H9 (cell line): ENCODE measurements around the gene LGALS14. TPM values are rescaled to one million over a fixed set of nuclear protein-coding genes. Genes with fewer than 3 reads are reported as not detected.

ENCODE experiments used
- DNase-seq: peaks from one replicate; pipeline ENCODE4 v3.0.0-alpha.2; 2017
- H2AFZ ChIP-seq: one replicate; pipeline ENCODE4 v1.6.1; 2013; ENCODE audit warnings: mild to moderate bottlenecking, low read length, control low read depth, moderate library complexity
- H2AK5ac ChIP-seq: 2 replicates; pipeline ENCODE4 v1.6.1; 2013; ENCODE audit warnings: low read length, control low read depth, mixed read lengths; ENCODE audit not compliant: insufficient read length
- H2BK120ac ChIP-seq: one replicate; pipeline ENCODE4 v1.6.1; 2013; ENCODE audit warnings: low read depth, mild to moderate bottlenecking, low read length, control low read depth, inconsistent platforms; ENCODE audit not compliant: poor library complexity, severe bottlenecking
- H2BK12ac ChIP-seq: 2 replicates; pipeline ENCODE4 v1.6.1; 2013; ENCODE audit warnings: low read length, control low read depth, mixed read lengths, low read depth; ENCODE audit not compliant: insufficient read length
- H2BK15ac ChIP-seq: 2 replicates; pipeline ENCODE4 v1.6.1; 2013; ENCODE audit warnings: low read depth, low read length, control low read depth
- H2BK20ac ChIP-seq: one replicate; pipeline ENCODE4 v1.6.1; 2013; ENCODE audit warnings: low read depth, mild to moderate bottlenecking, low read length, control low read depth, inconsistent platforms; ENCODE audit not compliant: poor library complexity, severe bottlenecking
- H2BK5ac ChIP-seq: 2 replicates; pipeline ENCODE4 v1.6.1; 2013; ENCODE audit warnings: low read length, control low read depth, mixed read lengths; ENCODE audit not compliant: insufficient read length
- H3K14ac ChIP-seq: 2 replicates; pipeline ENCODE4 v1.6.1; 2013; ENCODE audit warnings: low read length, control low read depth; ENCODE audit not compliant: insufficient read depth
- H3K18ac ChIP-seq: 2 replicates; pipeline ENCODE4 v1.6.1; 2013; ENCODE audit warnings: low read depth, mild to moderate bottlenecking, mixed read lengths, low read length, control low read depth; ENCODE audit not compliant: insufficient read length
- H3K23ac ChIP-seq: 2 replicates; pipeline ENCODE4 v1.6.1; 2013; ENCODE audit warnings: low read length, control low read depth, mixed read lengths, low read depth; ENCODE audit not compliant: insufficient read length
- H3K23me2 ChIP-seq: 2 replicates; pipeline ENCODE4 v1.6.1; 2013; ENCODE audit warnings: low read depth, mild to moderate bottlenecking, mixed read lengths, low read length, control low read depth; ENCODE audit not compliant: insufficient read length, poor library complexity, severe bottlenecking
- H3K27ac ChIP-seq: 2 replicates; pipeline ENCODE4 v1.5.1; 2013; ENCODE audit warnings: low read length, control low read depth, mixed read lengths, low read depth; ENCODE audit not compliant: insufficient read length
- H3K27me3 ChIP-seq: 2 replicates; pipeline ENCODE4 v1.6.1; 2013; ENCODE audit warnings: low read length, control low read depth, inconsistent platforms; ENCODE audit not compliant: insufficient read depth
- H3K4ac ChIP-seq: 2 replicates; pipeline ENCODE4 v1.6.1; 2013; ENCODE audit warnings: low read depth, mild to moderate bottlenecking, control low read depth, inconsistent platforms, low read length, moderate library complexity
- H3K4me1 ChIP-seq: 2 replicates; pipeline ENCODE4 v1.6.1; 2013; ENCODE audit warnings: low read length, control low read depth, inconsistent platforms; ENCODE audit not compliant: insufficient read depth
- H3K4me2 ChIP-seq: 2 replicates; pipeline ENCODE4 v1.6.1; 2013; ENCODE audit warnings: low read length, control low read depth, mixed read lengths; ENCODE audit not compliant: insufficient read length, insufficient read depth
- H3K56ac ChIP-seq: 2 replicates; pipeline ENCODE4 v1.6.1; 2013; ENCODE audit warnings: low read depth, mild to moderate bottlenecking, mixed read lengths, low read length, control low read depth; ENCODE audit not compliant: insufficient read length
- H3K79me1 ChIP-seq: 2 replicates; pipeline ENCODE4 v1.6.1; 2013; ENCODE audit warnings: low read depth, mild to moderate bottlenecking, moderate library complexity, low read length, control low read depth, inconsistent platforms; ENCODE audit not compliant: insufficient read depth, poor library complexity, severe bottlenecking
- H3K79me2 ChIP-seq: 2 replicates; pipeline ENCODE4 v1.6.1; 2013; ENCODE audit warnings: low read length, control low read depth, inconsistent platforms; ENCODE audit not compliant: insufficient read depth
- H3K9ac ChIP-seq: 2 replicates; pipeline ENCODE4 v1.6.1; 2013; ENCODE audit warnings: low read length, control low read depth, mixed read lengths; ENCODE audit not compliant: insufficient read length; ENCODE audit errors: extremely low read depth
- H3K9me3 ChIP-seq: one replicate; pipeline ENCODE4 v1.6.1; 2013; ENCODE audit warnings: low read depth, low read length, inconsistent platforms; ENCODE audit not compliant: control insufficient read depth
- H3T11ph ChIP-seq: one replicate; pipeline ENCODE4 v1.6.1; 2013; ENCODE audit warnings: mild to moderate bottlenecking, low read length, control low read depth, inconsistent platforms
- H4K20me1 ChIP-seq: one replicate; pipeline ENCODE4 v1.6.1; 2013; ENCODE audit not compliant: control insufficient read depth, insufficient read length, insufficient read depth
- H4K5ac ChIP-seq: 2 replicates; pipeline ENCODE4 v1.6.1; 2013; ENCODE audit warnings: low read depth, mild to moderate bottlenecking, mixed read lengths, low read length, control low read depth; ENCODE audit not compliant: insufficient read length
- H4K8ac ChIP-seq: replicated peaks from 2 replicates; pipeline ENCODE4 v1.6.1; 2013; ENCODE audit warnings: low read length, control low read depth, mixed read lengths, low read depth; ENCODE audit not compliant: insufficient read length
- H4K91ac ChIP-seq: 2 replicates; pipeline ENCODE4 v1.6.1; 2013; ENCODE audit warnings: low read depth, mild to moderate bottlenecking, moderate library complexity, mixed read lengths, low read length, control low read depth; ENCODE audit not compliant: insufficient read length
- H3K27ac Mint-ChIP-seq, 3 experiments: 2 replicates in 2 of 3; 3 replicates in 1 of 3; pipeline ENCODE4 v1.8.0; 2020 to 2021; ENCODE audit warnings: mixed read lengths in 3 of 3, mild to moderate bottlenecking in 1 of 3, moderate library complexity in 1 of 3
- H3K27me3 Mint-ChIP-seq: 2 replicates; pipeline ENCODE4 v1.8.0; 2021; ENCODE audit warnings: low read depth, mild to moderate bottlenecking, moderate library complexity, mixed read lengths
- H3K36me3 Mint-ChIP-seq, 3 experiments: 2 replicates in 2 of 3; 3 replicates in 1 of 3; pipeline ENCODE4 v1.8.0; 2020 to 2021; ENCODE audit warnings: low read depth in 3 of 3, mixed read lengths in 3 of 3; ENCODE audit not compliant: insufficient read depth in 1 of 3
- H3K4me1 Mint-ChIP-seq, 2 experiments: 2 replicates each; pipeline ENCODE4 v1.8.0; 2020; ENCODE audit warnings: mixed read lengths in 2 of 2
- H3K4me3 Mint-ChIP-seq, 2 experiments: 2 replicates in 1 of 2; 3 replicates in 1 of 2; pipeline ENCODE4 v1.8.0; 2020 to 2021; ENCODE audit warnings: mild to moderate bottlenecking in 2 of 2, mixed read lengths in 2 of 2, moderate library complexity in 1 of 2
- H3K9me3 Mint-ChIP-seq, 2 experiments: 2 replicates in 1 of 2; 3 replicates in 1 of 2; pipeline ENCODE4 v1.8.0; 2020; ENCODE audit warnings: mild to moderate bottlenecking in 2 of 2, mixed read lengths in 2 of 2, moderate library complexity in 1 of 2
- CTCF ChIP-seq: fragments of 200-600 bp; sonication (generic); conservative IDR thresholded peaks from 3 replicates; pipeline ENCODE4 v1.8.0; 2021; ENCODE audit warnings: antibody characterized with exemption, mild to moderate bottlenecking
- WGBS: extraction: QIAGEN DNeasy Blood & Tissue Kit; methylation state at CpG from one replicate; pipeline ENCODE4 v1.1.7; 2013; ENCODE audit warnings: missing lambda C conversion rate, low lambda C conversion rate, mixed read lengths; ENCODE audit not compliant: insufficient read length; ENCODE audit errors: extremely low coverage; 5-methylcytosine and 5-hydroxymethylcytosine counted together
- total RNA-seq: library from RNA; stranded (reverse); gene quantifications from 2 replicates; pipeline ENCODE4 v1.2.1, GENCODE V29; 2021

LGALS14 gene
- total RNA-seq, 1 experiment from 2014 or later: not detected

GRCh38 chr19:39692166-39692565 lies 12.1 kb upstream of the LGALS14 start:
- Histone ChIP-seq H4K91ac (peak overlapping the region; percentile 58), H3K9me3 (no peaks in the 10 kb centered on the region), H2AFZ (no peak overlapping the region), H2BK5ac (peak overlapping the region; percentile 49), H3K9ac (no peak overlapping the region), H4K20me1 (no peaks in the 10 kb centered on the region), H3K56ac (no peak overlapping the region), H2BK12ac (no peak overlapping the region), H3K27ac (peak overlapping the region; percentile 6), H3K4ac (no peak overlapping the region), H2BK15ac (no peak overlapping the region), H2BK120ac (no peak overlapping the region), H3K14ac (0 out of 2 replicates have a peak overlapping the region, but pooled peaks have one; percentile 9), H2BK20ac (no peak overlapping the region), H3T11ph (no peak overlapping the region), H3K4me2 (no peak overlapping the region), H3K4me1 (peaks cover 13% of the 10 kb centered on the region; the same call in 1 of the 2 replicates), H3K79me1 (no peaks in the 10 kb centered on the region), H2AK5ac (no peak overlapping the region), H3K18ac (no peak overlapping the region), H4K5ac (no peak overlapping the region), H3K23me2 (no peaks in the 10 kb centered on the region), H3K27me3 (no peaks in the 10 kb centered on the region), H4K8ac (no peak overlapping the region), H3K79me2 (no peaks in the 10 kb centered on the region), H3K23ac (no peak overlapping the region)
- H3K9me3 Mint-ChIP-seq: peaks cover 0 to 3% of the 10 kb centered on the region in 2 experiments; a peak in 1 of 5 replicates
- DNase-seq: no peak
- no peak for TF ChIP-seq CTCF
- no peak overlapping the region for H3K27ac Mint-ChIP-seq
- H3K36me3 Mint-ChIP-seq: no peaks in the 10 kb centered on the region
- H3K4me1 Mint-ChIP-seq: peaks cover 20 to 29% of the 10 kb centered on the region in 2 experiments
- no peaks in the 10 kb centered on the region for H3K27me3 Mint-ChIP-seq
- no peak overlapping the region for H3K4me3 Mint-ChIP-seq
- no CpG with 5 or more reads among the region's 3 CpGs for WGBS
